HCEC 1CT (cell line): Measurements from ENCODE around the gene CTDSP1.

ENCODE experiments used
- DNase-seq: peaks from one replicate; pipeline ENCODE4 v3.0.0-alpha.2; 2017

The CTDSP1 gene

DNA sequence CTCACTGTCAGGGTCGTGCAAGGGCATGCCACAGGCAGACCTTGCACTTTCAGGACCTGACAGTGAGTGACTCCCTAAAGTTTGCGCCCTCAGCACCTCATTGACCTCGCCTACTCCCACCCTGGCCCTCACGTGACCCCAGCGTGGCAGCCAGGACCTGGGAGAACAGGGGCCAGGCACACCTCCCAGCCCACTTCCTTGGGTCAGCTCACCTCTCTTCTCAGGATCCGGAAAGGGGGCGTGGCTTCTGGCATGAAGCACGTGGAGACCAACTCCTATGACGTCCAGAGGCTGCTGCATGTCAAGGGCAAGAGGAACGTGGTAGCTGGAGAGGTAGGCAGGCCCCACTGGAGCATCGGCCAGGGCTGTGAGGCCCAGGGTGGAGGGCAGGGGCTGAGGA is 28.1 kb downstream of the CTDSP1 start:
- DNase-seq = no peak

DNA sequence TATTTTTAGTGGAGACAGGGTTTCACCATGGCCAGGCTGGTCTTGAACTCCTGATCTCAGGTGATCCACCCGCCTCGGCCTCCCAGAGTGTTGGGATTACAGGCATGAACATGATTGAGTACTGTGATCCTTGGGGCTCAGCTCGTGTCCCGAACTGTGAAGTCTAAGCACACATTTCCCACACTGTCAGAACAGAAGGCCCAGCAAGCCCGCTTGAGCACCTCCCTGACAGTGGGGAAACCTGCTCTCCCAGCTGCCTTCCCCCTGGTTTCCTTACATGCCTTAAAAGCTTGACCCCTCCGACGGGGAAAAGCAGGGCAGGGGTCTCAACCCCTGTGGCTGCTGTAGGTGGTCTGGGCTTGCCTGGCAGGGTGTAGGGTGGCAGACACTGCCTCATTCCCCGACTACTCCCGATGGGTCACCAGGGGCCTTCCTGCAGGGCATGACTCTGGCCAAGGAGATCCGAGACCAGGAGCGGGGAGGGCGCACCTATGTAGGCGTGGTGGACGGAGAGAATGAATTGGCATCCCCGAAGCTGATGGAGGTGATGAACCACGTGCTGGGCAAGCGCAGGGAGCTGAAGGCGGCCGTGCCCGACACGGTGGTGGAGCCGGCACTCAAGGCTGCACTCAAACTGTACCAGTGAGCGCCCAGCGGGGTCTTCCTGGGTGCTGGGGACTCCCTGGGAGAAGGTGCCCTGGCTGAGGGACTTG is 29.3 kb downstream of the CTDSP1 start:
- no peak for DNase-seq

DNA sequence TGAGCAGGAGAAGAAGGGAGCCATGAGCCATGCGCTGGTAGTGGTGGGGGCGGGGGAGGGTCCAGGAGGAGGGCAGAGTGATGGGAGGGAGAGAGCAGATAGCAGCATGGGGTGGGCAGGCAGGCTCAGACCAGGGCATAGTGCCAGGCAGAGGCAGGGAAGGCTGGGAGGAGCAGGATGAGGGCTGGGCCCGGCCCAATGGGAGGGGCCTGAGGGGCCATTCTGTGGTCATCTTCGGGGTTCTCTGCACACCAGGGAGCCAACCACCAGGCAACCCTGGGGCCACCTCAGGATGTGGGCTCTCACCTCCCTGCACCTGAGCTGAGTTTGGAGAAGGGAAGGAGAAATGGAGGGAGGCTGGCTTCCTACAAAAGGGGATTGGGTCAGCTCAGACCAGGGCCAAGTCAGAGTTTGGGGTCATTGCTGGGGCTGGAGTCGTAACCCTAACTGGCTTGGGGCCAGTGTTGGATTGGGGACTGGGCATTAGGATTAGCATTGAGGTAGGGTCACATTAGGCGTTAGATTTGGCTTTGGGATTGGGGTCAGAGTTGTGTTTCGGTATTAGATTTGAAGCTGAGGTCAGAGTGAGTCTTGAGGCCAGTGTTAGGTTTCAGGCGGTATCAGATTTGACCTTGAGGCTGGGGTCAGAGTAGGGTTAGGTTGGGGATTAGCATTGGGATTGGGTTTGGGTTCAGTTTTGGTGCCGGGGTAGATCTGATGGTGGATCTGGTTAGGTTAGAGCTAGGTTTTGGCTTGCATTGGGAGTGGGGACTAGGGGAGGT is 30.4 kb downstream of the CTDSP1 start:
- no peak for DNase-seq

DNA sequence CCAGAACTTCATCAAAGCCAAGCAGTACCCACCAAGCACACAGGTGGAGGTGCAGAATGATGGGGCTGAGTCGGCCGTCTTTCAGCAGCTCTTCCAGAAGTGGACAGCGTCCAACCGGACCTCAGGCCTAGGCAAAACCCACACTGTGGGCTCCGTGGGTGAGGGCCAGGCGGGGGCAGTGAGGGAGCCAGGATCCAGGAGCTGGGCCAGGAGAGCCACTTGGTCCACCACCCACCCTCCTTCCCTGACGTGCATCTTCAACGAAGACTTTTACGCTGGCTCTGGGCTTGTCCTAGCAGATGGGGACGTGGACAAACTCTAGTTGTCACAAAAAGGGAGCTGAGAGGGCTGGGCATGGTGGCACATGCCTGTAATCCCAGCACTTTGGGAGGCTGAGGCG is 31.1 kb downstream of the CTDSP1 start:
- no peak for DNase-seq

DNA sequence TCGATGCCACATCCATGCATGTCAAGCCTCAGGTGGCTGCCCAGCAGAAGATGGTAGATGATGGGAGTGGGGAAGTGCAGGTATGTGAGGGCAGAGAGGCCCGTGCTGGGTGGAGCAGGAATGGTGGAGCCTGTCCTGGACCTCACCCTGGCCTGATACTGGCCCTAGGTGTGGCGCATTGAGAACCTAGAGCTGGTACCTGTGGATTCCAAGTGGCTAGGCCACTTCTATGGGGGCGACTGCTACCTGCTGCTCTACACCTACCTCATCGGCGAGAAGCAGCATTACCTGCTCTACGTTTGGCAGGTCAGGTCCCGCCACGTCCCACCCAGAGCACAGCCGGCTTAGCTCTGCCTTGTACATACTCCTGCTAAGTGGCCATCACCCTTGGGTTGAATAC is 32.2 kb downstream of the CTDSP1 start:
- no peak for DNase-seq

DNA sequence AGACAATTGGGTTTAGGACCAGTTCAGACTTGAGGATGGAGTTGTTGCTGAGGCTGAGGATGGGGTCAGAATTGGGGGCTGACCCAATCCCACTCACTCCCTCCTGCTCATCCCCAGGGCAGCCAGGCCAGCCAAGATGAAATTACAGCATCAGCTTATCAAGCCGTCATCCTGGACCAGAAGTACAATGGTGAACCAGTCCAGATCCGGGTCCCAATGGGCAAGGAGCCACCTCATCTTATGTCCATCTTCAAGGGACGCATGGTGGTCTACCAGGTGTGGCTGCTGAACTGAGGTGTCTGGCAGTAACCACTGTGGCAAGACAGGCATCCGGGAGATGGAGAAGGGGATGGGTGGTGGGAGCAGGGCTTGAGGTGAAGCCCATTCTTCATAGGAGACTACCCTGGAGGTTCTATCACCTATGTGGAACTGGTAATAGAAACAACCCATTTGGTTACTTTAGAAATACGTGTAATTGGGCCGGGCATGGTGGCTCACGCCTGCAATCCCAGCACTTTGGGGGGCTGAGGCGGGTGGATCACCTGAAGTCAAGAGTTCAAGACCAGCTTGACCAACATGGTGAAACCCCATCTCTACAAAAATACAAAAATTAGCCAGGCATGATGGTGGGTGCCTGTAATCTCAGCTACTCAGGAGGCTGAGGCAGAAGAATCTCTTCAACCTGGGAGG is 33.2 kb downstream of the CTDSP1 start:
- DNase-seq = no peak

DNA sequence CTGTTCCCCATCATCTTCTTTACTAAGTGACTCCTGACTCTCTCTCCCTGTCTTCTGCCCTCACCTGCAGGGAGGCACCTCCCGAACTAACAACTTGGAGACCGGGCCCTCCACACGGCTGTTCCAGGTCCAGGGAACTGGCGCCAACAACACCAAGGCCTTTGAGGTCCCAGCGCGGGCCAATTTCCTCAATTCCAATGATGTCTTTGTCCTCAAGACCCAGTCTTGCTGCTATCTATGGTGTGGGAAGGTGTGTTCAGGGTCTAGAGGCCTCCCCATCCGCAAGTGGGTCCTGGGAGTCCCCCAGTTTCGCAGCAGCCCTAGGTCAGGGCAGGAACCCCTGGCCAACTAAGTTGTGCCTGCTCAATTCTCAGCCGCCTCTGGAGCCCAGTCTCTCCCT is 34.8 kb downstream of the CTDSP1 start:
- no peak for DNase-seq

DNA sequence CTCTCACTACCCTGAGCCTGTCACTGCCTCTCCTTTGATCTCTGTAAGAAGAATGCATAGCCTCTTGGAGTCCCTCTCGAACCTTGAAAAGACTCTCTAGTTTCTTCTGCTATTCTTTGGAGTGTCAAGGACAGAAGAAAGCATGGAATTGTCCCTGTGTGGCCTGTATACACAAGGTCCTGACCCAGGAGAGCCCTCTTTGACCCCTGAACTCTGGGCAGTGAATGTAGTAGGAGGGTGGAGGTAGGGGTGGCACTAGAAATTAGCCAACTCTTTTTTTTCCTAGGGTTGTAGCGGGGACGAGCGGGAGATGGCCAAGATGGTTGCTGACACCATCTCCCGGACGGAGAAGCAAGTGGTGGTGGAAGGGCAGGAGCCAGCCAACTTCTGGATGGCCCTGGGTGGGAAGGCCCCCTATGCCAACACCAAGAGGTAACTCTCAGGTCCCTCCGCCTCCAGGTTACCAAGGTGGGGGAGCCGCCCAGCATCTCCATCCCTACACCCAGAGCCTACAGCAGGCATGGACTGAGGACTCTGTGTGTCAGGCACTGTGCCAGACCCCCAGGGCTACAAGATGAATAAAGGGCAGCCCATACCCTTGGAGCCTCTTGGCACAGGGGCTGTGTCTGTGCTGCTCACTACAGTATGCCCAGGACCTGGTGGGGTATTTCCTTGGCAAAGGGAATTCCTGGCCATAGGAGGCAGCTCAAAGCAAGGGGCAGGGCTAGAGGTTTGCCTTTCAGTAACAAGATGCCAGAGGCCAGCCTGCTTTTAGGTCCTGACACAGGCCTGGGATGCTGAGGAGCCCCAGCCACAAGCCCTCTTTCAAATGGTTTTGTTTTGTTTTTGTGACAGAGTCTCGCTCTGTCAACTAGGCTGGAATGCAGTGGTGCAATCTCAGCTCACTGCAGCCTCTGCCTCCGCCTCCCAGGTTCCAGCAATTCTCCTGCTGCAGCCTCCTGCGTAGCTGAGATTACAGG is 35.6 kb downstream of the CTDSP1 start:
- DNase-seq = no peak

DNA sequence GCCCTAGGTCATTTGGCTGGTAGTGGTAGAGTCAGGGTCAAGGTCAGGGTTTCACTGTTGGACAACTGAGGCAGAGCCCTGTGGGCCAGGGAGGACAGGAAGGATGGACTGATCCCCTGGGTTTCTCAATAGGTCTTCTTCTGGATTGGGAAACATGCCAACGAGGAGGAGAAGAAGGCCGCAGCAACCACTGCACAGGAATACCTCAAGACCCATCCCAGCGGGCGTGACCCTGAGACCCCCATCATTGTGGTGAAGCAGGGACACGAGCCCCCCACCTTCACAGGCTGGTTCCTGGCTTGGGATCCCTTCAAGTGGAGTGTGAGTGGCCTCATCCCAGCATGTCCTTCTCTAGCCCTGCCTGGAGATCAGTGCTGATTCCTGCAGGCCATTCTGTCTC is 37.3 kb downstream of the CTDSP1 start:
- no peak for DNase-seq

DNA sequence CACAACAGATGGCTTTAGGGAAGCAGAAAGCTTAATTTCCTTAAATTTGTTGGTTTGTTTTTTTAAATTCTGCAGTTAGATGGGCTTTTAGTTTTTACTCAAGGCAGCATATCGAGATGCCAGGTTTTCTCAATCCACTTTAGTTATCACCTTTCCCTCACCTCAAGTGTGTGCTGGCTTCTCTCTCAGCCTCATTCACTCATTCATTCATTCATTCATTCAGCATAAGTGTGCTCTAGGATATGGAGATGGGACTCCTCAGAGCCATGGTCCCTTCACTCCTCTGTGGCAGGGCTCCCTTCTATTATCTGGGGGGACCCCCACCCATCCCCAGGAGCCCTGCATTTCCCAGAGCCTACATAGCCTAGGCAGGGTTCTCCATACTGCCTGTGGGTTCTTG is 38.3 kb downstream of the CTDSP1 start:
- no peak for DNase-seq

DNA sequence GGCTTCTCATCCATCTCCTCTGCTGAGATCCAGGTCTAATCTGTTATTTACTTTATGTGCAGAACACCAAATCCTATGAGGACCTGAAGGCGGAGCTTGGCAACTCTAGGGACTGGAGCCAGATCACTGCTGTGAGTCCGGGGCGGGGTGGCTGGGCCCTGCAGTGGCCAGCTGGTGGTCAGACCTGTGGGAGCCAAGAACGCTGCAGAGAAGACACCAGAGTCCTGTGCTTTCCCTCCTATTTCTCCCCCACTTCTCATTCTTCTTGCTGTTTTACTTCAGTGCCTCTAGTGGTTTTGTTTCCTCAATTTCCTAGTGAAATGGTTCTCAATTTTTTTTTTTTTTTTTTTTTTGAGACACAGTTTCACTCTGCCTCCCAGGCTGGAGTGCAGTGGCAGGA is 38.9 kb downstream of the CTDSP1 start:
- DNase-seq = peak; percentile 12

DNA sequence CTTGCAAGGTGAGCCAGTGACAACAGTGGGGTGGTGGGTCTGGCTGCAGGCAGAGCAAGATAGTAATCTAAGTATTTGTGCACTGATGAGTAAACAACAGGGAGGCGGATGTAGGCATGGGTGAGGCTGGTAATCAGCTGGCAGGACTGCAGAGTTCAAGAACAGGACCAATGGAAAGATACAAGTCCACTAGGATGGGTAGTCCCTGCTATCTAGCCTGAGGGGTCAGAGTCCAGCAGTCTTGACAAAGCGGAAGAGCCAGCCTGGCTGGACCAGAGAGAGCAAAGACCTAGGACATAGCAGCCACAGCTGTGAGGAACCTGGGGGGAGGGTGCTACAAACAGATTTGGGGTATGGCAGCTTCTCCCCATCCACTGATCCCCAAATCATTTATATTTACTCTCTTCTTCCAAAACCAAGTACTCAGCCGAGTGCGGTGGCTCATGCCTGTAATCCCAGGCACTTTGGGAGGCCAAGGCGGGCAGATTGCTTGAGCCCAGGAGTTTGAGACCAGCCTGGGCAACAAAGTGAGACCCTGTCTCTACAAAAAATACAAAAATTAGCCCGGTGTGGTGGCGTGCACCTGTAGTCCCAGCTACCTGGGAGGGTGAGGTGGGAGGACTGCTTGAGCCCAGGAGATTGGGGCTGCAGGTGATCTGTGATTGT is 45.2 kb downstream of the CTDSP1 start:
- no peak for DNase-seq

DNA sequence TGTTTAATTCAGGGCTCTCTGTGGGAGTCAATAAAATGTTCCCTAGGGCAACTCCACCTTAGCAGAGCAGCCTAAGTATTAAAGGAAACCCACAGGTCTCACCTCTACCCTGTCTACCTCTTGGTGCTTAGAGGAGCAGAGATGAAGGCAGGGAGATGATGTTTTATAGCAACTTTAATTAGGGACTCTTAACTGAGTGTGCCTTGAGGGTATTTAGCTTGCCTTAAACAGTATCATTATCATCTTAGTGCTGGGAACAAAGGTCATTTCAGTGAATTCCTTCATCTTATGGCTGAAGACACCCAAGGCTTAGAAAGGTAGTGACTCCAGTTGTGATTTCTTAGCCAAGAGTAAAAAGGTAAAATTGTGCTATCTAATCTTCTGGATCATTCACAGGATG is 45.9 kb downstream of the CTDSP1 start:
- no peak for DNase-seq

DNA sequence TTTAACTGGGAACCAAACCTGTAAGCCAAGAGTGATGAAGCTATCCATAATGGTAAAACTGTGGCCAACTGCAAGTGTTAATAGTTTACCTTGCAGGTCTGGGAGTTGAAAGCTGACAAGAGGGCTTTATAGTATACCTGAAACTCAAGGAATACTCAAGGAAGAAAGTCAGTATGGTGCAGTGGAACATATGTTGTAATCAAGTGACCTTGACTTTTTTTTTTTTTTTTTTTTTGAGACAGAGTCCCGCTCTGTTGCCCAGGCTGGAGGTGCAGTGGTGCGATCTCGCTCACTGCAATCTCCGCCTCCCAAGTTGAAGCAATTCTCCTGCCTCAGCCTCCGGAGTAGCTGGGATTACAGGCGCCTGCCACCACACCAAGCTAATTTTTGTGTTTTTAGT is 46.9 kb downstream of the CTDSP1 start:
- DNase-seq = no peak

DNA sequence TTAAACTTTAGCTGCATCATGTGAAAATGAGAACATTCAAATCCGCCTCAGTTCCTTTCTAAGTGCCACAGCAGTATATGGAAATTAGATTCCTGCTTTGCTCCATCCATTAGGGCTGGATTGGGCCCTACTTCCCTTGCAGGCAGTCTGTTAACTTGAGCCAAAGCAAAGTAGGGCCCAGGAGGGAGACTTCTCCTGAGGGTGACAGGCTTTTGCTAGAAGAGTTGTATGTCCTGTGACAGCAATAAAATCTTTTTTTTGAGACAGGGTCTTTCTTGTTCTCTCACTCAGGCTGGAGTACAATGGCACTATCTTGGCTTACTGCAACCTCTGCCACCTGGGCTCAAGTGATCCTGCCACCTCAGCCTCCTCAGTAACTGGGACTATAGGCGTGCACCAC is 47.4 kb downstream of the CTDSP1 start:
- no peak for DNase-seq

DNA sequence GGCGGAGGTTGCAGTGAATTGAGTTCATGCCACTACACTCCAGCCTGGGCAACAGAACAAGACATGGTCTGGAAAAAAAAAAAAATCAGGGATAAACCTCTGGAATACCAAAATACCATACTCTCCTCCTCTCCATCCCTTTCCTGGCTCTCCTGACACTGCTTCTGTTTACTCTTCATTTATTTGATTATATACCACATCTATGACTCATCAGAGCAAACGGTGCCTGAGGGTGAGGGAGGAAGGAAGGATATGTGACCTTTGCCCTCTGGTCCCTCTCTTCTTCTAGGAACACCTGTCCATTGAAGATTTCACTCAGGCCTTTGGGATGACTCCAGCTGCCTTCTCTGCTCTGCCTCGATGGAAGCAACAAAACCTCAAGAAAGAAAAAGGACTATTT is 49.3 kb downstream of the CTDSP1 start:
- peak; percentile 53 for DNase-seq

DNA sequence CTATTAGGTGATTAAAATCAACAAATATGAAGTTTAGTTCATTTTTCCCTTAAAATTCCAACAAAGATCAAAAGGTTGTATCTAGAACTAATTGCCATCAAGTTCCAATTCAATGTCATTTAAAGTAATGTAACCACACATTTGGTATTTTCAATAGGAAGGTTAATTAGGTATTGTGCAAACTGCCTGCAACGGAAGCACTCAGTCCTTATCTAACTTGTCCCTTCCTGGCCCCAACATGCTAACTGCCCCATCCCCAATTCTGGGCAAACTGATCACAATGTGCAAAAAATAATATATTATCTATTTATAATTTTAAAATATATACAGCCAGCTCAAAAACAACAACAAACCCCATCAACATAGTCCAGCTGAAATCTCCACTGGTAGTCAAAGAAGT is 52.4 kb downstream of the CTDSP1 start:
- DNase-seq = no peak
